H9 (cell line): Measurements from ENCODE around the gene RCOR2. TPM values are rescaled to one million over a fixed set of nuclear protein-coding genes. Genes with fewer than 3 reads are reported as not detected.

Experiments used
- DNase-seq: peaks from one replicate; pipeline ENCODE4 v3.0.0-alpha.2; 2017
- H2AFZ ChIP-seq: one replicate; pipeline ENCODE4 v1.6.1; 2013; ENCODE audit warnings: mild to moderate bottlenecking, low read length, control low read depth, moderate library complexity
- H2AK5ac ChIP-seq: 2 replicates; pipeline ENCODE4 v1.6.1; 2013; ENCODE audit warnings: low read length, control low read depth, mixed read lengths; ENCODE audit not compliant: insufficient read length
- H2BK120ac ChIP-seq: one replicate; pipeline ENCODE4 v1.6.1; 2013; ENCODE audit warnings: low read depth, mild to moderate bottlenecking, low read length, control low read depth, inconsistent platforms; ENCODE audit not compliant: poor library complexity, severe bottlenecking
- H2BK12ac ChIP-seq: 2 replicates; pipeline ENCODE4 v1.6.1; 2013; ENCODE audit warnings: low read length, control low read depth, mixed read lengths, low read depth; ENCODE audit not compliant: insufficient read length
- H2BK15ac ChIP-seq: 2 replicates; pipeline ENCODE4 v1.6.1; 2013; ENCODE audit warnings: low read depth, low read length, control low read depth
- H2BK20ac ChIP-seq: one replicate; pipeline ENCODE4 v1.6.1; 2013; ENCODE audit warnings: low read depth, mild to moderate bottlenecking, low read length, control low read depth, inconsistent platforms; ENCODE audit not compliant: poor library complexity, severe bottlenecking
- H2BK5ac ChIP-seq: 2 replicates; pipeline ENCODE4 v1.6.1; 2013; ENCODE audit warnings: low read length, control low read depth, mixed read lengths; ENCODE audit not compliant: insufficient read length
- H3K14ac ChIP-seq: 2 replicates; pipeline ENCODE4 v1.6.1; 2013; ENCODE audit warnings: low read length, control low read depth; ENCODE audit not compliant: insufficient read depth
- H3K18ac ChIP-seq: 2 replicates; pipeline ENCODE4 v1.6.1; 2013; ENCODE audit warnings: low read depth, mild to moderate bottlenecking, mixed read lengths, low read length, control low read depth; ENCODE audit not compliant: insufficient read length
- H3K23ac ChIP-seq: 2 replicates; pipeline ENCODE4 v1.6.1; 2013; ENCODE audit warnings: low read length, control low read depth, mixed read lengths, low read depth; ENCODE audit not compliant: insufficient read length
- H3K23me2 ChIP-seq: 2 replicates; pipeline ENCODE4 v1.6.1; 2013; ENCODE audit warnings: low read depth, mild to moderate bottlenecking, mixed read lengths, low read length, control low read depth; ENCODE audit not compliant: insufficient read length, poor library complexity, severe bottlenecking
- H3K27ac ChIP-seq: 2 replicates; pipeline ENCODE4 v1.5.1; 2013; ENCODE audit warnings: low read length, control low read depth, mixed read lengths, low read depth; ENCODE audit not compliant: insufficient read length
- H3K27me3 ChIP-seq: 2 replicates; pipeline ENCODE4 v1.6.1; 2013; ENCODE audit warnings: low read length, control low read depth, inconsistent platforms; ENCODE audit not compliant: insufficient read depth
- H3K4ac ChIP-seq: 2 replicates; pipeline ENCODE4 v1.6.1; 2013; ENCODE audit warnings: low read depth, mild to moderate bottlenecking, control low read depth, inconsistent platforms, low read length, moderate library complexity
- H3K4me1 ChIP-seq: 2 replicates; pipeline ENCODE4 v1.6.1; 2013; ENCODE audit warnings: low read length, control low read depth, inconsistent platforms; ENCODE audit not compliant: insufficient read depth
- H3K4me2 ChIP-seq: 2 replicates; pipeline ENCODE4 v1.6.1; 2013; ENCODE audit warnings: low read length, control low read depth, mixed read lengths; ENCODE audit not compliant: insufficient read length, insufficient read depth
- H3K56ac ChIP-seq: 2 replicates; pipeline ENCODE4 v1.6.1; 2013; ENCODE audit warnings: low read depth, mild to moderate bottlenecking, mixed read lengths, low read length, control low read depth; ENCODE audit not compliant: insufficient read length
- H3K79me1 ChIP-seq: 2 replicates; pipeline ENCODE4 v1.6.1; 2013; ENCODE audit warnings: low read depth, mild to moderate bottlenecking, moderate library complexity, low read length, control low read depth, inconsistent platforms; ENCODE audit not compliant: insufficient read depth, poor library complexity, severe bottlenecking
- H3K79me2 ChIP-seq: 2 replicates; pipeline ENCODE4 v1.6.1; 2013; ENCODE audit warnings: low read length, control low read depth, inconsistent platforms; ENCODE audit not compliant: insufficient read depth
- H3K9ac ChIP-seq: 2 replicates; pipeline ENCODE4 v1.6.1; 2013; ENCODE audit warnings: low read length, control low read depth, mixed read lengths; ENCODE audit not compliant: insufficient read length; ENCODE audit errors: extremely low read depth
- H3K9me3 ChIP-seq: one replicate; pipeline ENCODE4 v1.6.1; 2013; ENCODE audit warnings: low read depth, low read length, inconsistent platforms; ENCODE audit not compliant: control insufficient read depth
- H3T11ph ChIP-seq: one replicate; pipeline ENCODE4 v1.6.1; 2013; ENCODE audit warnings: mild to moderate bottlenecking, low read length, control low read depth, inconsistent platforms
- H4K20me1 ChIP-seq: one replicate; pipeline ENCODE4 v1.6.1; 2013; ENCODE audit not compliant: control insufficient read depth, insufficient read length, insufficient read depth
- H4K5ac ChIP-seq: 2 replicates; pipeline ENCODE4 v1.6.1; 2013; ENCODE audit warnings: low read depth, mild to moderate bottlenecking, mixed read lengths, low read length, control low read depth; ENCODE audit not compliant: insufficient read length
- H4K8ac ChIP-seq: replicated peaks from 2 replicates; pipeline ENCODE4 v1.6.1; 2013; ENCODE audit warnings: low read length, control low read depth, mixed read lengths, low read depth; ENCODE audit not compliant: insufficient read length
- H4K91ac ChIP-seq: 2 replicates; pipeline ENCODE4 v1.6.1; 2013; ENCODE audit warnings: low read depth, mild to moderate bottlenecking, moderate library complexity, mixed read lengths, low read length, control low read depth; ENCODE audit not compliant: insufficient read length
- H3K27ac Mint-ChIP-seq, 3 experiments: 2 replicates in 2 of 3; 3 replicates in 1 of 3; pipeline ENCODE4 v1.8.0; 2020 to 2021; ENCODE audit warnings: mixed read lengths in 3 of 3, mild to moderate bottlenecking in 1 of 3, moderate library complexity in 1 of 3
- H3K27me3 Mint-ChIP-seq: 2 replicates; pipeline ENCODE4 v1.8.0; 2021; ENCODE audit warnings: low read depth, mild to moderate bottlenecking, moderate library complexity, mixed read lengths
- H3K36me3 Mint-ChIP-seq, 3 experiments: 2 replicates in 2 of 3; 3 replicates in 1 of 3; pipeline ENCODE4 v1.8.0; 2020 to 2021; ENCODE audit warnings: low read depth in 3 of 3, mixed read lengths in 3 of 3; ENCODE audit not compliant: insufficient read depth in 1 of 3
- H3K4me1 Mint-ChIP-seq, 2 experiments: 2 replicates each; pipeline ENCODE4 v1.8.0; 2020; ENCODE audit warnings: mixed read lengths in 2 of 2
- H3K4me3 Mint-ChIP-seq, 2 experiments: 2 replicates in 1 of 2; 3 replicates in 1 of 2; pipeline ENCODE4 v1.8.0; 2020 to 2021; ENCODE audit warnings: mild to moderate bottlenecking in 2 of 2, mixed read lengths in 2 of 2, moderate library complexity in 1 of 2
- H3K9me3 Mint-ChIP-seq, 2 experiments: 2 replicates in 1 of 2; 3 replicates in 1 of 2; pipeline ENCODE4 v1.8.0; 2020; ENCODE audit warnings: mild to moderate bottlenecking in 2 of 2, mixed read lengths in 2 of 2, moderate library complexity in 1 of 2
- CTCF ChIP-seq: fragments of 200-600 bp; sonication (generic); conservative IDR thresholded peaks from 3 replicates; pipeline ENCODE4 v1.8.0; 2021; ENCODE audit warnings: antibody characterized with exemption, mild to moderate bottlenecking
- WGBS: extraction: QIAGEN DNeasy Blood & Tissue Kit; methylation state at CpG from one replicate; pipeline ENCODE4 v1.1.7; 2013; ENCODE audit warnings: missing lambda C conversion rate, low lambda C conversion rate, mixed read lengths; ENCODE audit not compliant: insufficient read length; ENCODE audit errors: extremely low coverage; 5-methylcytosine and 5-hydroxymethylcytosine counted together
- total RNA-seq: library from RNA; stranded (reverse); gene quantifications from 2 replicates; pipeline ENCODE4 v1.2.1, GENCODE V29; 2021

The RCOR2 gene
- total RNA-seq, 1 experiment from 2014 or later, result 118 TPM

DNA sequence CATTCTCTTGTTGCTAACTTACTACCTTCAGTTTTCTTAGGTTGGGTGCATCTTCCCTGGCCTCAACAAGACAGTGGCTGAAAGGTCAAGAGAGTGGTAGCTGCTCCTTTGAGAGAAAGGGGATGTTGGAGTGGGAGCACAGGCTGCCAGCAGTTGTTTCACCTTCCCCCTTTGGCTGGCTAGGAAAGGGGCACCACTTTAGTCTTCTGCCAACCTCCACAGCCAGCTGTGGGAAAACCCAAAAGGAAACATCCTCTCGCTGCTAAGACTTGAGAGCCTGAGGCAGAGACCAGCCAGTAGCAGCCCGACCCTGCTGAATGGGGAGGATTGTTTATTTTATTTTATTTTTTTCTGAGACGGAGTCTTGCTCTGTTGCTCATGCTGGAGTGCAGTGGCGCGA lies 43.7 kb downstream of the RCOR2 start:
- no peak overlapping the region for H3K4ac ChIP-seq
- no peak overlapping the region for H3K18ac ChIP-seq
- 0 out of 7 replicates have a peak overlapping the region, but pooled peaks of 1 of the 3 experiments have one; percentile 32 for H3K27ac Mint-ChIP-seq
- no peaks in the 10 kb centered on the region for H4K20me1 ChIP-seq
- H4K91ac ChIP-seq, result no peak overlapping the region
- H3K23ac ChIP-seq, result no peak overlapping the region
- no peak overlapping the region for H2BK120ac ChIP-seq
- H4K5ac ChIP-seq, result no peak overlapping the region
- no peaks in the 10 kb centered on the region for H3K27me3 ChIP-seq
- H3K9me3 ChIP-seq, result no peaks in the 10 kb centered on the region
- H2AK5ac ChIP-seq, result no peak overlapping the region
- no peak overlapping the region for H3K56ac ChIP-seq
- H3K36me3 Mint-ChIP-seq, result peaks cover 3 to 8% (median 7%) of the 10 kb centered on the region in 3 experiments
- H3K14ac ChIP-seq, result no peak overlapping the region
- peaks cover 10% of the 10 kb centered on the region for H3K79me1 ChIP-seq
- H3T11ph ChIP-seq, result no peak overlapping the region
- DNase-seq, result no peak
- H2BK20ac ChIP-seq, result no peak overlapping the region
- WGBS, result no CpG with 5 or more reads among the region's 5 CpGs
- H3K27ac ChIP-seq, result no peak overlapping the region
- no peak overlapping the region for H3K9ac ChIP-seq
- no peaks in the 10 kb centered on the region for H3K27me3 Mint-ChIP-seq
- no peak overlapping the region for H3K4me2 ChIP-seq
- H2AFZ ChIP-seq, result no peak overlapping the region
- no peak overlapping the region for H2BK15ac ChIP-seq
- peaks cover 45 to 50% of the 10 kb centered on the region in 2 experiments for H3K4me1 Mint-ChIP-seq
- no peak overlapping the region for H2BK5ac ChIP-seq
- peaks cover 19% of the 10 kb centered on the region; the same call in 1 of the 2 replicates for H3K79me2 ChIP-seq
- TF ChIP-seq CTCF, result no peak
- H2BK12ac ChIP-seq, result no peak overlapping the region
- H3K4me1 ChIP-seq, result peaks cover 12% of the 10 kb centered on the region; the same call in 1 of the 2 replicates
- no peak overlapping the region for H3K4me3 Mint-ChIP-seq
- H3K9me3 Mint-ChIP-seq, result no peaks in the 10 kb centered on the region
- H3K23me2 ChIP-seq, result no peaks in the 10 kb centered on the region
- no peak overlapping the region for H4K8ac ChIP-seq
